NT2/D1 (cell line): ENCODE results near the gene CD274.

Experiments used
- SUZ12 ChIP-seq: IDR thresholded peaks from 2 replicates; pipeline ENCODE4 v1.6.1; 2011; ENCODE audit not compliant: insufficient read length, insufficient read depth; ENCODE audit errors: extremely low read depth
- YY1 ChIP-seq: IDR thresholded peaks from 2 replicates; pipeline ENCODE4 v1.6.1; 2011; ENCODE audit not compliant: insufficient read length, insufficient read depth
- ZNF274 ChIP-seq: IDR thresholded peaks from 2 replicates; pipeline ENCODE4 v1.6.1; 2011; ENCODE audit warnings: mild to moderate bottlenecking, low read depth, low read length

DNA sequence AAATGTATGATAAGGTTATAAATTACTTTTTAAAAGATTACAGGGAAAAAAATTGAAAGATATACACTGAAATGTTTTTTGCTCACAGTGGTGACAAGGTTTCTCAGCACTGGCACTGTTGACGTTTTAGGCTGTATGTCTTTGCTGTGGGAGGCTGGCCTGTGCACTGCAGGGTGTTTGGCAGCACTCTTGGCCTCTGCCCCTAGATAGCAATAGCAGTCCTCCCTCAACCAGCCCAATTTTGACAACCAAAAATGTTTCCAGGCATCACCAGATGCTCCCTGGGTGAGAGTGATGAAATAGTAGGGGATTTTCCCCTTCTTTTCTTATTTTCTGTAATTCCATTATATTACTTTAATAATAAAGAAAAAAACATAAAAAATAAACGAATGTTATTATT is 3.3 kb downstream of the CD274 start:
- no peak for TF ChIP-seq YY1
- TF ChIP-seq ZNF274 = no peak
- no peak for TF ChIP-seq SUZ12
